Renal cortical epithelial cell (primary cell): Measurements from ENCODE around the gene PM20D1. TPM values are rescaled to one million over a fixed set of nuclear protein-coding genes. Genes with fewer than 3 reads are reported as not detected.

Experiments used
- DNase-seq: peaks from one replicate; pipeline ENCODE4 v3.0.0-alpha.2; 2011; ENCODE audit warnings: low read depth
- total RNA-seq: library from RNA; depleted of rRNA; stranded (reverse); fragments of >200 nt; gene quantifications from 2 replicates; pipeline ENCODE4 v1.2.3, GENCODE V29; 2014

PM20D1 gene
- total RNA-seq, 1 donor from 2014 or later, result 0.05 TPM

GRCh38 chr1:205804605-205805004 is 45.3 kb downstream of the PM20D1 start:
- DNase-seq, result no peak

DNA sequence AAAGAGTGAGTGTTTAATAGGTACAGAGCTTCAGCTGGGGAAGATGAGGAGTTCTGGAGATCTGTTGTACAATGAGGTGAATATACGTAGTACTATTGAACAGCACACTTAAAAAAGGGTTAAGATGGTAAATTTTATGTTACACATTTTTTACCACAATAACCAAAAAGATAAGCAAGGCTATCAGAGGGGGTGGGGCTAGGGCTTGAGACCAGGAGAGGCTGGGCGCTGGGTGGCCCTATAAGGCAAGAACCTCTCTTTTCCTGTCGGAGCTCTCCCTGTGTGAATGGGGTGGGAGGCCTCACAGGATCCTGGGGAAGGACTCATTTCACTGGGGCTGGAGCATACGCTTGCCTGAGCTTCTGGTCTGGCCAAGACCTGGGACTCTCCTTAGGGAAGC is 45.9 kb downstream of the PM20D1 start:
- DNase-seq, result no peak

DNA sequence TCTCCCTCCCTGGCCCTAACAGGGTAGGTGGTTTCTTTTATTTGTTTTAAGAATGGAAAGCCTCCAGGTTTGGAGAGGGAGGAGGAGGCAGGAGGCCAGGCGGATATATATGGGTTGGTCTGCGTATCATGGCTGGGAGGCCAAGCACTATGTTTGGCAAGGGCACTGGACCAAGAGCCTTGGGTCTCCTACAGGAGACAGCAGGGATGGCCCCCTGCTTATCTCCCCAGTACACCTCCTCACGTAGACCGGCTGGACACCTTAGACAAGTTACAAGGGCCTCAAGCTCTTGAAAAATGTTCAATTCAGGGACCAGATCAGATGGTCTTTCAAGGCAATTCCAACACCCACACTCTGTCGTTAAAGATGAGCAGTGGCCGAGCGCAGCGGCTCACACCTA is 47.9 kb downstream of the PM20D1 start:
- DNase-seq, result no peak

GRCh38 chr1:205800981-205801703 is 48.8 kb downstream of the PM20D1 start:
- no peak for DNase-seq

DNA sequence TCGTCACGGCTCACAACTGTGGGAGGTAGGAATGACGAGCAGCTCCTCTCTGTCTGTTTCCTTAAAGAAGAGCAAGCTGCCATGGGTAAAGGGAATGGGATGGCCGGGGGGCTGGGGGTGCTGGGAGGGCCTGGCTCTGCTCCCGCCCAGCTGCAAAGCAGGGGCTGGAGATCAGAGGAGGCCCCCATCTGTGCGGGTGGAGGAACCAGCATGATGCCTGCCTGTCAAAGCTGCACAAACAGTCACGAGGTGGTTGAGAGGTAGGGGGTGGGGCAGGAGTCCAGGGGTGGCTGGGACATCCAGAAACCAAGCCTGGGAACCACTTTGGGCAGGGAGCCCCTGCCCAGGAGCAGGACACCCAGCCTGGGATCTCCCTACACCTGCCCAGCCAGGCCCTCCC is 49.5 kb downstream of the PM20D1 start:
- DNase-seq, result no peak

GRCh38 chr1:205798577-205798976 is 51.4 kb downstream of the PM20D1 start:
- no peak for DNase-seq

DNA sequence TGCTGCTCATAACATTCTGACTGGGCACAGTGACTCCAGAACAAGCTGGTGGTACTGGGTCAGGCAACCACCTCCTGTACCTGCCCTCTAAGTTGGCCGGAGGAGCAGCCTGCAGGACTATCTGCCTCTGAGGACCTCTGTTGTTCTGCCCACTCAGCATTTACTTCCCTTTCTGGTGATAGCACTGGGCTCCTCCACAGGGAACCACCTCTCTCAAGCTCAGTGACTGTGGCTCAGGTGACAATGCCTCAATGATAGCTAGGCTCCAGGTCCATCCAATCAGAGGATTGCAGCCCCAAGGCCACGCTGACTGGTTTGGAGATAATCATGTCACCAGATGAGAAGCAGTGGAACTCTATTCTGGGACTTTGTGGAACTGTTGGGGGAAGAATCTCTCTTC is 52.8 kb downstream of the PM20D1 start:
- no peak for DNase-seq

GRCh38 chr1:205794011-205794730 is 55.8 kb downstream of the PM20D1 start:
- DNase-seq, result no peak

GRCh38 chr1:205792961-205793673 is 56.8 kb downstream of the PM20D1 start:
- no peak for DNase-seq

DNA sequence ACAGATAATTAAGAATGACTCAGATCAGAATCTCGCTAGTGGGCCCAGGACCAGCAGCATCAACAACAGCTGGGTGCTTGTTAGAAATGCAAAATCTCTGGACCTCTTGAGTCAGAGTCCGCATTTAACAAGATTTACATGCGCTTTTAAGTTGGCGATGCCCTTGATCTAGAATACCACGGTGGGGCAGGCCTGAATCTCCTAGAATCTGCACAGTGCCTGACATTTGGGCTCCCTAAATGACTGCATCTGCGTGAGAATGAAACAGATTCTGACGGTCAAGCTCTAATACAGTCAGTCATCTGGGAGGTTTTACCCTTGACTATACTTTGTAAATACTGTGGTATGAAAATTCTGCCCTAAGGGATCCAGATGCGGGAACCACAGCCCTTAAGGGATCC is 57.5 kb downstream of the PM20D1 start:
- no peak for DNase-seq

GRCh38 chr1:205791568-205792180 is 58.3 kb downstream of the PM20D1 start:
- DNase-seq, result peak; percentile 38

- DNase-seq, result no peak
Observed at GRCh38 chr1:205787287-205787916, 62.5 kb downstream of the PM20D1 start.

GRCh38 chr1:205786601-205787000 is 63.3 kb downstream of the PM20D1 start:
- DNase-seq, result no peak

DNA sequence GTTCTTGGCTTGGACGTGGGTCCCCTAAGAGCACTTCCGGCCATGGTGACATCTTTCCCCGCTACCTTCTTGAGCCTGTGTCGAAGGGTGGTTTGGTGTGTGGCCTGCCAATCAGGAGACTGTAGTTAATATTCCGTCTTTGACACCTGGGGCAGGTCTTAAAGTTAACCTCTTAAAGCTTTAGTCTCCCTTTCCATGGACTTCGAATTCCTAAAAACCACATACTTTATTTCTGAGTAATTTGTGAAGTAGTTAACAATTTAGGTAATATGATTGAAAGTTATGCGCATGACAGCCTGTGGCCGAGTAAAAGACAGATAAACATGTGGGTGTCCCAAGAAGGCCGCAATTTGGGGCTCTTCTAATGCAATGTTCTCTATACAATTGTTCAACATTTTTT is 64.5 kb downstream of the PM20D1 start:
- no peak for DNase-seq

GRCh38 chr1:205783904-205784303 is 66.0 kb downstream of the PM20D1 start:
- DNase-seq, result peak; percentile 85

DNA sequence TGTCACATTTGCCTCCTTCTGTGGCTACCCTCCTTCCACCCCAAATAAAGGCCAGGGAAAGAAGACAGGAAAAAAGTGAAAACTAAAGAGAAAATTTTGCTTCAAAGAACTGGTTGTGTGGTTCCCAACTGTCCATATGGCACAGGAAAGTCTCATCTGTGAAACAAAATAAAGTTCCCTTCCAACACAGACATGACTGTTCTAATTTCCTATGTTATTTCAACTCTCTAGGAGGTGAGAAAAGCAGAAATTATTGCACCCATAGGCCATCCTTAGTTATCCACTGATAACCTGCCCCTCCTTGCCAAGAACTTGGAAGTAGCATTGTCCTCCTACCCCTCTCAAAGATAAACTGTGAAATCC is 66.5 kb downstream of the PM20D1 start:
- no peak for DNase-seq

DNA sequence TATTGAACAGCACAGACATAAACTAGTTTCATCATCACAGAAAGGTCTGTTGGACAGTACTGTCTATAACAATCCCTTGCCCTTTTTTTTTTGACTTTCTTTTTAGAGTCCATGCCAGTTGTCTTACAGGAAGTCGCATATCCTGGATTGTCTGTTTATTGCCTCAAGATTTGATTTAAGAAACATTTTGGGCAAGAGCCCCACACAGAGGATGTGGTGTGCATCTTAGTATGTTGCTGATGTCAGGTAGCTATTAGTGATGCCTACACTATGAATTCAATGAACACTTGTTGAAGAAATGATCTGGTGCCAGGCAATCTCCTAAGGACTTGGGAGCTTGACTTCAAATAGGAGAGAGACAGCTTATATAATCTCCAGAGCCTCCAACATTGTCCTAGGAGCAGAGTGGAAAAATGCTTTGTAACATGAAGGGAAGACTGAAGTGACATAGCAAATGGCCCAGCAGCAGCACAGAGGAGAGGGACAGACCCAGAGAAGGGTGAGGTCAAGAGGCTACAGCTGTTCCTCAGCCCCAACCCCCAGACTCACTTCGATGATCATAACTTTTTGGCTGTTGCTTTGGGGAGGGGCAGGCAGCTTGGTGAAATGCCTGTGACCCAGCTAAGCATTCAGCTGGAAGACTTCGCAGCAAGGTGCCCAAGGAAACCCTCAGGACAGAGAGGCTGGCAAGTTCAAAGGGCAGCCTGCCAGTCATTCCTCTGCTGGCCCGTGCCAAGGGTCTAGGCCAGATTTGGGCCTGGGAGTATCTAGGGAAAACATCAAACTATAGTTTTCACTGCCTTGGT is 67.1 kb downstream of the PM20D1 start:
- DNase-seq, result no peak

DNA sequence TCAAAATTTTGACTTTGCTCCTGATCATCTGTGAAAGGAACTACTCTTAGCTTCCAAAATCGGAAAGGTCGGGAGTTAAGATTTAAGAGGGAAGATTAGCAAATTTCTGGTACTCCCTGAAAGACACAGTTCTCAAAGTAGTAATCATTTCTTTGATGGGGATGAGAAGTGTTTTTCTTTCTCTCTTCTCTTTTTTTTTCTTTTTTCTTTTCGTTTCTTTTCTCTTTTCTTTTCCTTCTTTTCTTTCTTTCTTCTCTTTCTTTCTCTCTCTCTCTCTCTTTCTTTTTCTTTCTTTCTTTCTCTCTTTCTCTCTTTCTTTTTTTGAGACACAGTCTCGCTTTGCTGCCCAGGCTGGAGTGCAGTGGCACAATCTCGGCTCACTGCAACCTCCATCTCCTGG is 69.6 kb downstream of the PM20D1 start:
- DNase-seq, result no peak
